ENCODE measurements around the gene CWC22. TPM values are rescaled to one million over a fixed set of nuclear protein-coding genes. Genes with fewer than 3 reads are reported as not detected.

The CWC22 gene
- total and polyA plus RNA-seq, 2 donors (not counting 3 experiments of a cell fraction or from before 2014, with no cell fraction given): 1.8 to 15.7 TPM

- ChIA-PET POLR2A (no interaction called here), CTCF (interaction anchor here (1.5 kb wide), 1 partner anchor 11 kb away, joined by 5 read pairs; no protein-coding TSS in a partner anchor)
- Histone ChIP-seq H3K9me1 (replicated peaks; ENCODE audit: control insufficient read depth, extremely low read depth, insufficient read depth, low read length) (no peaks in the 10 kb centered on the region), H2AFZ (ENCODE audit: low read depth, low read length) (no peak overlapping the region), H3K4me3 (replicated peaks in 1 of 3; ENCODE audit: insufficient read depth in 1 of 3, low read depth in 1 of 3, low read length in 3 of 3) (no peak overlapping the region), H3K36me3 (ENCODE audit: control insufficient read depth in 2 of 2, extremely low read depth in 1 of 2, insufficient read depth in 2 of 2, low read length in 2 of 2) (peaks cover 0 to 7% of the 10 kb centered on the region in 2 experiments), H3K27me3 (ENCODE audit: control insufficient read depth in 2 of 2, insufficient read depth in 2 of 2, low read length in 2 of 2) (no peaks in the 10 kb centered on the region), H3K9ac (replicated peaks; ENCODE audit: extremely low read depth, insufficient read depth, low read length) (no peak overlapping the region), H4K20me1 (replicated peaks; ENCODE audit: control insufficient read depth, extremely low read depth, insufficient read depth, low read length) (no peaks in the 10 kb centered on the region), H3K79me2 (ENCODE audit: control insufficient read depth, insufficient read depth, low read length) (no peaks in the 10 kb centered on the region), H3K9me3 (replicated peaks; ENCODE audit: control insufficient read depth, insufficient read depth, low read length) (no peaks in the 10 kb centered on the region), H3K4me1 (ENCODE audit: control insufficient read depth, extremely low read depth, insufficient read depth, low read length) (peaks cover 2% of the 10 kb centered on the region), H3K4me2 (ENCODE audit: insufficient read depth, low read length) (no peak overlapping the region), H3K27ac (ENCODE audit: insufficient read depth, low read depth, low read length) (no peak overlapping the region)
- BruUV-seq (replicated peaks): no TSS peak
- intact Hi-C loops (cut with micrococcal nuclease) (no loop called here), dilution Hi-C loops (cut with MboI; ENCODE audit: extremely low pct_ligation_motif_present, low sequenced_read_pairs) (no loop called here)
- DNase-seq (ENCODE audit: low read depth, low spot score): peak; percentile 55
- FAIRE-seq: peak; percentile 62
- no peak for TF ChIP-seq CTCF (IDR thresholded peaks at IDR 0.05; ENCODE audit: extremely low read depth in 1 of 2, insufficient read depth in 1 of 2, low read depth in 1 of 2, low read length in 2 of 2)
- TF ChIP-seq POLR2A (IDR thresholded peaks at IDR 0.05; ENCODE audit: low read depth, low read length): no peak
- no peak for TF ChIP-seq POLR2AphosphoS5 (IDR thresholded peaks at IDR 0.05; ENCODE audit: insufficient read depth, low read depth, low read length)
- TF ChIP-seq MYC (IDR thresholded peaks at IDR 0.05; ENCODE audit: low read depth, low read length): no peak
- TF ChIP-seq EZH2 (IDR thresholded peaks at IDR 0.05; ENCODE audit: borderline replicate concordance, low read depth, low read length, severe bottlenecking): no peak
- no peak for TF ChIP-seq FOS (IDR thresholded peaks at IDR 0.05; ENCODE audit: borderline replicate concordance, insufficient read depth, low read length)
- TF ChIP-seq GATA2 (IDR thresholded peaks at IDR 0.05; ENCODE audit: insufficient read depth, insufficient read length, low read depth, low read length): no peak
- no peak for TF ChIP-seq JUN (IDR thresholded peaks at IDR 0.05; ENCODE audit: borderline replicate concordance, insufficient read depth, insufficient read length, low read depth)
- TF ChIP-seq MAX (IDR thresholded peaks at IDR 0.05; ENCODE audit: insufficient read depth, insufficient read length): no peak
Measured at GRCh38 chr2:179981085-179981484, 26.0 kb downstream of the CWC22 start.
